Measurements from ENCODE around the gene ZNF37A. TPM values are rescaled to one million over a fixed set of nuclear protein-coding genes. Genes with fewer than 3 reads are reported as not detected.

ZNF37A gene
- total RNA-seq, 4 donors from 2014 or later, result 4.4 to 17.6 (median 11.9) TPM

DNA sequence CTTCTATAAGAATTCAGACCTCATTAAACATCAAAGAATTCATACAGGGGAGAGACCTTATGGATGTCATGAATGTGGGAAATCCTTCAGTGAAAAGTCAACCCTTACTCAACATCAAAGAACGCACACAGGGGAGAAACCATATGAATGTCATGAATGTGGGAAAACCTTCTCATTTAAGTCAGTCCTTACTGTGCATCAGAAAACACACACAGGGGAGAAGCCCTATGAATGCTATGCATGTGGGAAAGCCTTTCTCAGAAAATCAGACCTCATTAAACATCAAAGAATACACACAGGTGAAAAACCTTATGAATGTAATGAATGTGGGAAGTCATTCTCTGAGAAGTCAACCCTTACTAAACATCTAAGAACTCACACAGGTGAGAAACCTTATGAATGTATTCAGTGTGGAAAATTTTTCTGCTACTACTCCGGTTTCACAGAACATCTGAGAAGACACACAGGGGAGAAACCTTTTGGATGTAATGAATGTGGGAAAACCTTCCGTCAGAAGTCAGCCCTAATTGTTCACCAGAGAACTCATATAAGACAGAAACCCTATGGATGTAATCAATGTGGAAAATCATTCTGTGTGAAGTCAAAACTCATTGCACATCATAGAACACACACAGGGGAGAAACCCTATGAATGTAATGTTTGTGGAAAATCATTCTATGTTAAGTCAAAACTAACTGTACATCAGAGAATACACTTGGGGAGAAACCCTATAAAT, 24.1 kb downstream of the ZNF37A start:
- Histone ChIP-seq H3K4me1 (no peaks in the 10 kb centered on the region), H3K4me3 (no peak overlapping the region), H3K27ac (no peak overlapping the region), H3K27me3 (no peaks in the 10 kb centered on the region), H3K36me3 (peaks cover 15 to 55% (median 18%) of the 10 kb centered on the region in 3 donors), H3K9me3 (peaks cover 38 to 100% (median 99%) of the 10 kb centered on the region in 3 donors)
- intact Hi-C loops (cut with DNase I), result no loop called here
- TF ChIP-seq, protein P1, sequence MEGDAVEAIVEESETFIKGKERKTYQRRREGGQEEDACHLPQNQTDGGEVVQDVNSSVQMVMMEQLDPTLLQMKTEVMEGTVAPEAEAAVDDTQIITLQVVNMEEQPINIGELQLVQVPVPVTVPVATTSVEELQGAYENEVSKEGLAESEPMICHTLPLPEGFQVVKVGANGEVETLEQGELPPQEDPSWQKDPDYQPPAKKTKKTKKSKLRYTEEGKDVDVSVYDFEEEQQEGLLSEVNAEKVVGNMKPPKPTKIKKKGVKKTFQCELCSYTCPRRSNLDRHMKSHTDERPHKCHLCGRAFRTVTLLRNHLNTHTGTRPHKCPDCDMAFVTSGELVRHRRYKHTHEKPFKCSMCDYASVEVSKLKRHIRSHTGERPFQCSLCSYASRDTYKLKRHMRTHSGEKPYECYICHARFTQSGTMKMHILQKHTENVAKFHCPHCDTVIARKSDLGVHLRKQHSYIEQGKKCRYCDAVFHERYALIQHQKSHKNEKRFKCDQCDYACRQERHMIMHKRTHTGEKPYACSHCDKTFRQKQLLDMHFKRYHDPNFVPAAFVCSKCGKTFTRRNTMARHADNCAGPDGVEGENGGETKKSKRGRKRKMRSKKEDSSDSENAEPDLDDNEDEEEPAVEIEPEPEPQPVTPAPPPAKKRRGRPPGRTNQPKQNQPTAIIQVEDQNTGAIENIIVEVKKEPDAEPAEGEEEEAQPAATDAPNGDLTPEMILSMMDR (IDR thresholded peaks at IDR 0.05), result no peak
- TF ChIP-seq POLR2A (IDR thresholded peaks at IDR 0.05), result no peak
- 92% methylated on average over 3 of the region's 3 CpGs for WGBS, 2 donors
- DNase-seq, result no peak

DNA sequence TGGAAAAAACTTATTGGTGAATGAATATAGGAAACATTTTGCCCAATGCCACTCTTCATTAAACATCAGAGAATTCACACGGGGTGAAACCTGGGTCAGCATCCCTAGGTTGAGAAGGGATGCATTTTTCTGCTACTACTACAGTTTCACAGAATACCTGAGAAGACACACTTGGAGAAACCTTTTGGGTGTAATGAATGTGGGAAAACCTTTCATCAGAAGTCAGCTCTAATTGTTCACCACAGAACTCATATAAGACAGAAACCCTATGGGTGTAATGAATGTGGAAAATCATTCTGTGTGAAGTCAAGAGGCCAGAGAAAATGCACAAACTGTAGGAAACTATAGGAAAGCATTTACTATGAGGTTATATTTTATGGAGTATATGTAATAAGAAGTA, 24.9 kb downstream of the ZNF37A start:
- TF ChIP-seq, protein P1 (IDR thresholded peaks at IDR 0.05), result no peak
- no peak for TF ChIP-seq POLR2A (IDR thresholded peaks at IDR 0.05)
- no peak for DNase-seq
- no peak overlapping the region for H3K27ac ChIP-seq
- peaks cover 15 to 47% (median 18%) of the 10 kb centered on the region in 3 donors for H3K36me3 ChIP-seq
- WGBS, 2 donors, result 83 to 94% methylated on average over 1 of the region's 1 CpG
- no peaks in the 10 kb centered on the region for H3K4me1 ChIP-seq
- intact Hi-C loops (cut with DNase I), result no loop called here
- H3K9me3 ChIP-seq, result peaks cover 38 to 100% (median 99%) of the 10 kb centered on the region in 3 donors
- H3K4me3 ChIP-seq, result no peak overlapping the region
- H3K27me3 ChIP-seq, result no peaks in the 10 kb centered on the region

DNA sequence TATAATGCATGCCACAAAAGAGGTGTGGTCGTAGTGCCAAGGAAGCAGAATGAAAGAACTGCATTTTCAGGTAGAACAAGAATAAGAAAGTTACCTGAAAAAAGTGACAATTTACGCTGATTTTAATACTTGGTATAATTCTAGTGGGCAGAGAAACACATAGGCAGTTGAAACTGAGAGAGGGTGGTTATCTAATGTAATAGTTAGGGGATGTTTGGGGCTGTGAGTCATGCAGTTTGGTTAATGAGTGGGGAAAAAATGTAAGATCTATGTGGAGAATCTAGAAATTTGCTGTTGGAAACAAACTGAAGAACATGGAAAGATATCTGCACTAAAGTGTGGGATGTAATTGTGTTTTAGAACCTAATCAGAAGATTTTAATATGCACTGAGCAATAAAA, 33.7 kb downstream of the ZNF37A start:
- TF ChIP-seq, protein P1 (IDR thresholded peaks at IDR 0.05), result no peak
- TF ChIP-seq POLR2A (IDR thresholded peaks at IDR 0.05), result no peak
- H3K27me3 ChIP-seq, result no peaks in the 10 kb centered on the region
- H3K27ac ChIP-seq, result no peak overlapping the region
- DNase-seq, result no peak
- peaks cover 0 to 94% (median 45%) of the 10 kb centered on the region in 3 donors for H3K9me3 ChIP-seq
- H3K36me3 ChIP-seq, result no peaks in the 10 kb centered on the region
- intact Hi-C loops (cut with DNase I), result no loop called here
- H3K4me3 ChIP-seq, result no peak overlapping the region
- 83 to 84% methylated on average over 2 of the region's 2 CpGs for WGBS, 2 donors
- no peaks in the 10 kb centered on the region for H3K4me1 ChIP-seq

DNA sequence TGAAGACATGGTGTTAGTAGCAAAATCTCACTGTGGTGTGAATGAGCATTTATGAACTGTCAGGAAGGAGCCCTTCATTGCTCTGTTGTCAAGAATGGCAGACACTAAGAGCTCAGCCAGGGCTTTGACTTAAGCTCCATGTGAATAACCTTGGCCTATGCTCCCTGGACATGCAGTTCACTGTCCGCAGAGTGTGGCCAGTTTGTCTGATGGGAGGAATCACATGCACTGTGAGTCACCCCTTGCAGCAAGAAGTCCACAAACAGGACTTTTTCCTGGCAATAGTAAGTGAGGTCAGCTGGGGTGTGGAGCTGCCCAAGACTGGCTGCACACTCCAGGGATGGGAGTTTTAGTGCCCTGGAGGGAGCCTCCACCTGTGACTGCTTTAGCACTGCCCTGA, 49.5 kb downstream of the ZNF37A start:
- TF ChIP-seq POLR2A (IDR thresholded peaks at IDR 0.05), result no peak
- TF ChIP-seq, protein P1 (IDR thresholded peaks at IDR 0.05), result no peak
- no peak for DNase-seq
- 67% methylated on average over 1 of the region's 1 CpG; no CpG with 5 or more reads in 1 of the 2 donors for WGBS, 2 donors
- no peak overlapping the region for H3K4me3 ChIP-seq
- H3K27me3 ChIP-seq, result no peaks in the 10 kb centered on the region
- intact Hi-C loops (cut with DNase I), result no loop called here
- H3K9me3 ChIP-seq, result peaks cover 0 to 57% (median 0%) of the 10 kb centered on the region in 3 donors
- H3K4me1 ChIP-seq, result no peaks in the 10 kb centered on the region
- H3K27ac ChIP-seq, result no peak overlapping the region
- no peaks in the 10 kb centered on the region for H3K36me3 ChIP-seq

DNA sequence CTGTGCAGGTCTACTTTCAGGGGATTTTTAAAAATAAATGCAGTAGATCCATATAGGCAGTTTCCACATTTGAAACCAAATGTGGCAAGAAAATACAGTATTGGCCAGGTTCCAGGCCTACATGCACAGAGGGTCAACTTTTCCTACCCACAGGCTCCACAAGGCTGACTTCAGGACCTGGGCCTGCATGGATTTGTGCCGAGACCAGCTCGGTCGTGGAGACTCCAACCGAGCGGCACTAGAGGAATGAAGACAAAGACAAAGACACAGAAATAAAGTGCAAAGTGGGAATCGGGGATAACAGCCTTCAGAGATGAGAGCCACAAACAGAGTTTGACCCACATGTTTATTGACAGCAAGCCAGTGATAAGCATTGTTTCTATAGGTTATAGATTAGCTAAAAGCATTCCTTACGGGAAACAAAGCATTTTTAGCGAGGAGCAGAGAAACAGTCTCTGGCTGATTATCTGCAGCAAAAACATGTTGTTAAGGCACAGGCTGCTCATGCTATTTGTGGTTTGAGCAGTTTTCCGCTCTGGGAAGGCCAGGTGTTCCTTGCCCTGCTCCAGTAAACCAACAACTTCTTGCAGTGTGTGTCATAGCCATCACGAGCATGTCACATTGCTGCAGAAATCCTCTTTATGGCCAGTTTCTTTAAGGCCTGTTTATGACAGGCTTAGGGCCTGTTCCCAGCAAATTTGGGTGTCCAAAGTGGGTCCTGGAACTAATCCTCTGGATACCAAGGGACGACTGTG, 52.6 kb downstream of the ZNF37A start:
- TF ChIP-seq, protein P1 (IDR thresholded peaks at IDR 0.05), result no peak
- TF ChIP-seq POLR2A (IDR thresholded peaks at IDR 0.05), result no peak
- Histone ChIP-seq H3K4me1 (no peaks in the 10 kb centered on the region), H3K27me3 (no peaks in the 10 kb centered on the region), H3K27ac (no peak overlapping the region), H3K9me3 (peaks cover 0 to 48% (median 3%) of the 10 kb centered on the region in 3 donors), H3K4me3 (no peak overlapping the region), H3K36me3 (no peaks in the 10 kb centered on the region)
- WGBS, 2 donors, result 78 to 83% methylated on average over 11 of the region's 11 CpGs
- DNase-seq, result no peak
- intact Hi-C loops (cut with DNase I), result no loop called here

All from esophagus squamous epithelium (tissue), 5 donors.